ENCODE measurements around the gene FNDC3B.

DNA sequence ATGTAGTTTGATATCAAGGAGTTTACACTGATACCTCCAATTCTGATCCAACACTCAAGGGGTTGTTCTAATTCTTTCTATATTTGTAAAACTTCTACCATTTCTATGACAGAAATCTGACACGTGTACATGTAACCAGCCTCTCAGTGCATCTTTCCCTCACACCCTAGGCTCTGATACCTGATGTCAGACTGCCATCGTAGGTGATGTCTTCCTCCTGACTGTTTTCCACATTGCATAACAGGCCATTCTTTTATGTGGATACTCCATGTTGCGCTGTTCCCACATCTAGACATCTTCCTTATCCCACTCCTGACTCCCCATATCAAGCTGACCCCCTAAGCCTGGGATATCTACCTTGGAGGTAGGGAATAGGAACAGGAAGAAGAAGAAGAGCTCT lies 159.1 kb downstream of the FNDC3B start:
- TF ChIP-seq EZH2phosphoT487 (IDR thresholded peaks at IDR 0.05; ENCODE audit: low read length) = no peak
- no peak for TF ChIP-seq CTCF (IDR thresholded peaks at IDR 0.05; ENCODE audit: low read length)
- TF ChIP-seq EZH2 (optimal IDR thresholded peaks at IDR 0.05; ENCODE audit: low read depth, low read length) = no peak
